ENCODE data around the gene P2RX5. TPM values are rescaled to one million over a fixed set of nuclear protein-coding genes. Genes with fewer than 3 reads are reported as not detected.
A peak's percentile ranks its signal among the peaks of the same experiment; 100 is the strongest.

P2RX5 gene
- total and polyA plus RNA-seq, 10 of the 15 experiments (the other 5 are each of a cell fraction or from before 2014, with no cell fraction given): 6.9 to 28.8 (median 19.5) TPM

GRCh38 chr17:3635474-3636153 is 60.3 kb downstream of the P2RX5 start (continued):
- TF ChIP-seq POU2F2 (IDR thresholded peaks at IDR 0.05; ENCODE audit: borderline replicate concordance, low read depth, low read length): no peak
- TF ChIP-seq KDM1A (IDR thresholded peaks at IDR 0.05; ENCODE audit: borderline replicate concordance): no peak
- no peak for TF ChIP-seq ZNF622 (IDR thresholded peaks at IDR 0.05)
- no peak for TF ChIP-seq SREBF1 (IDR thresholded peaks at IDR 0.05; ENCODE audit: low read length)
- 0 out of 2 replicates have a peak, but pooled peaks have one; percentile 6 for TF ChIP-seq MLLT1 (IDR thresholded peaks at IDR 0.05)
- no peak for TF ChIP-seq CBX5 (IDR thresholded peaks at IDR 0.05; ENCODE audit: low read depth)
- TF ChIP-seq ZNF592 (IDR thresholded peaks at IDR 0.05): no peak
- TF ChIP-seq, protein P1, sequence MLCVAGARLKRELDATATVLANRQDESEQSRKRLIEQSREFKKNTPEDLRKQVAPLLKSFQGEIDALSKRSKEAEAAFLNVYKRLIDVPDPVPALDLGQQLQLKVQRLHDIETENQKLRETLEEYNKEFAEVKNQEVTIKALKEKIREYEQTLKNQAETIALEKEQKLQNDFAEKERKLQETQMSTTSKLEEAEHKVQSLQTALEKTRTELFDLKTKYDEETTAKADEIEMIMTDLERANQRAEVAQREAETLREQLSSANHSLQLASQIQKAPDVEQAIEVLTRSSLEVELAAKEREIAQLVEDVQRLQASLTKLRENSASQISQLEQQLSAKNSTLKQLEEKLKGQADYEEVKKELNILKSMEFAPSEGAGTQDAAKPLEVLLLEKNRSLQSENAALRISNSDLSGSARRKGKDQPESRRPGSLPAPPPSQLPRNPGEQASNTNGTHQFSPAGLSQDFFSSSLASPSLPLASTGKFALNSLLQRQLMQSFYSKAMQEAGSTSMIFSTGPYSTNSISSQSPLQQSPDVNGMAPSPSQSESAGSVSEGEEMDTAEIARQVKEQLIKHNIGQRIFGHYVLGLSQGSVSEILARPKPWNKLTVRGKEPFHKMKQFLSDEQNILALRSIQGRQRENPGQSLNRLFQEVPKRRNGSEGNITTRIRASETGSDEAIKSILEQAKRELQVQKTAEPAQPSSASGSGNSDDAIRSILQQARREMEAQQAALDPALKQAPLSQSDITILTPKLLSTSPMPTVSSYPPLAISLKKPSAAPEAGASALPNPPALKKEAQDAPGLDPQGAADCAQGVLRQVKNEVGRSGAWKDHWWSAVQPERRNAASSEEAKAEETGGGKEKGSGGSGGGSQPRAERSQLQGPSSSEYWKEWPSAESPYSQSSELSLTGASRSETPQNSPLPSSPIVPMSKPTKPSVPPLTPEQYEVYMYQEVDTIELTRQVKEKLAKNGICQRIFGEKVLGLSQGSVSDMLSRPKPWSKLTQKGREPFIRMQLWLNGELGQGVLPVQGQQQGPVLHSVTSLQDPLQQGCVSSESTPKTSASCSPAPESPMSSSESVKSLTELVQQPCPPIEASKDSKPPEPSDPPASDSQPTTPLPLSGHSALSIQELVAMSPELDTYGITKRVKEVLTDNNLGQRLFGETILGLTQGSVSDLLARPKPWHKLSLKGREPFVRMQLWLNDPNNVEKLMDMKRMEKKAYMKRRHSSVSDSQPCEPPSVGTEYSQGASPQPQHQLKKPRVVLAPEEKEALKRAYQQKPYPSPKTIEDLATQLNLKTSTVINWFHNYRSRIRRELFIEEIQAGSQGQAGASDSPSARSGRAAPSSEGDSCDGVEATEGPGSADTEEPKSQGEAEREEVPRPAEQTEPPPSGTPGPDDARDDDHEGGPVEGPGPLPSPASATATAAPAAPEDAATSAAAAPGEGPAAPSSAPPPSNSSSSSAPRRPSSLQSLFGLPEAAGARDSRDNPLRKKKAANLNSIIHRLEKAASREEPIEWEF (IDR thresholded peaks at IDR 0.05; ENCODE audit: insufficient replicate concordance, low read depth, low read length): no peak
- no peak for TF ChIP-seq SMAD5 (IDR thresholded peaks at IDR 0.05; ENCODE audit: low read depth)
- TF ChIP-seq BMI1 (IDR thresholded peaks at IDR 0.05; ENCODE audit: borderline replicate concordance): no peak
- no peak for TF ChIP-seq EGR1 (IDR thresholded peaks at IDR 0.05; ENCODE audit: borderline replicate concordance in 1 of 2, low read depth in 2 of 2, low read length in 2 of 2)
- no peak for TF ChIP-seq RAD51 (IDR thresholded peaks at IDR 0.05)
- TF ChIP-seq, protein P2, sequence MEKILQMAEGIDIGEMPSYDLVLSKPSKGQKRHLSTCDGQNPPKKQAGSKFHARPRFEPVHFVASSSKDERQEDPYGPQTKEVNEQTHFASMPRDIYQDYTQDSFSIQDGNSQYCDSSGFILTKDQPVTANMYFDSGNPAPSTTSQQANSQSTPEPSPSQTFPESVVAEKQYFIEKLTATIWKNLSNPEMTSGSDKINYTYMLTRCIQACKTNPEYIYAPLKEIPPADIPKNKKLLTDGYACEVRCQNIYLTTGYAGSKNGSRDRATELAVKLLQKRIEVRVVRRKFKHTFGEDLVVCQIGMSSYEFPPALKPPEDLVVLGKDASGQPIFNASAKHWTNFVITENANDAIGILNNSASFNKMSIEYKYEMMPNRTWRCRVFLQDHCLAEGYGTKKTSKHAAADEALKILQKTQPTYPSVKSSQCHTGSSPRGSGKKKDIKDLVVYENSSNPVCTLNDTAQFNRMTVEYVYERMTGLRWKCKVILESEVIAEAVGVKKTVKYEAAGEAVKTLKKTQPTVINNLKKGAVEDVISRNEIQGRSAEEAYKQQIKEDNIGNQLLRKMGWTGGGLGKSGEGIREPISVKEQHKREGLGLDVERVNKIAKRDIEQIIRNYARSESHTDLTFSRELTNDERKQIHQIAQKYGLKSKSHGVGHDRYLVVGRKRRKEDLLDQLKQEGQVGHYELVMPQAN (conservative IDR thresholded peaks at IDR 0.05): peak; percentile 66
- TF ChIP-seq SUZ12 (IDR thresholded peaks at IDR 0.05; ENCODE audit: unreplicated experiment): no peak
- TF ChIP-seq IRF3 (IDR thresholded peaks at IDR 0.05): no peak
